SU-DHL-6 (cell line): ENCODE data around the gene PRDM1.

ENCODE experiments used
- EZH2phosphoT487 ChIP-seq: fragments of 200-600 bp; sonication (generic), shearing (Covaris generic); conservative IDR thresholded peaks from 2 replicates; pipeline ENCODE4 v1.6.1; 2018; ENCODE audit warnings: mild to moderate bottlenecking, antibody characterized with exemption, low read length, moderate library complexity, mixed read lengths
- TF ChIP-seq, protein P1 (sequence below): fragments of 200-600 bp; sonication (generic); IDR thresholded peaks from one replicate; pipeline ENCODE4 v1.5.1; 2017; ENCODE audit warnings: antibody characterized with exemption, mild to moderate bottlenecking, low read length, moderate library complexity; ENCODE audit not compliant: insufficient read depth, poor library complexity, severe bottlenecking

DNA sequence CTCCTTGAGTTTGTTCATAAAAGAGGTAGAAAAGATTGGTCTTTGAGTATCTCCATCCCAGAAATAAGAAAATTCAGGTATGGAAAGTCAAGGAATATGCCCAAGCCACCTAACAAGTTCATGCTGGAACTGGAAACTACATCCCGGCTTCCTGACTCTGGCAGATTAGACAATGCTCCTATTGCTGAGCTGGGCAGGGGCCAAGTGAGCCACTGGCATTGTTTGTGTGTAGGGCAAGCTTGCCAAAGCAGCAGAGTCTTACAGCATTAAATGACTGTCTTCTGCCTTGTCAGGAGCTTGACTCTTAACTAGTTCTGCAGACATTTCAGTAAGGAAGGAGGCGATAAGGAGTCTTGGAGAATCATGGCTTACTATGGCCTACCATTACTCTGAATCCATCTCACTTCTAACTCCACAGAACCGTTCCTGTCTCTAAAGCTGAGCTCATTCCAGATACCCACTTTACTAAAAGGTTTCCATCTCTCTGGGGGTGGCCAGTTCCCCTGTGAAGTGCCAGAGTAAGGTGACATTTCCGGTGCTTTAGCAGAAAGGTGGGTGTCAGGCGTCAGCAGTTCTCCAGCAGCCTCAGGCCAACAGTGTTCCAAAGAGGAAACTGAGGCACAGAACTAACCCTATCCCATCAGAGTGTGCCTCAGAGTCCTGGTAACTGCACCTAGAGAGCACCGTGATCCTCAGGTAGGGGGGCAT, 30.1 kb downstream of the PRDM1 start:
- no peak for TF ChIP-seq EZH2phosphoT487
- TF ChIP-seq, protein P1, sequence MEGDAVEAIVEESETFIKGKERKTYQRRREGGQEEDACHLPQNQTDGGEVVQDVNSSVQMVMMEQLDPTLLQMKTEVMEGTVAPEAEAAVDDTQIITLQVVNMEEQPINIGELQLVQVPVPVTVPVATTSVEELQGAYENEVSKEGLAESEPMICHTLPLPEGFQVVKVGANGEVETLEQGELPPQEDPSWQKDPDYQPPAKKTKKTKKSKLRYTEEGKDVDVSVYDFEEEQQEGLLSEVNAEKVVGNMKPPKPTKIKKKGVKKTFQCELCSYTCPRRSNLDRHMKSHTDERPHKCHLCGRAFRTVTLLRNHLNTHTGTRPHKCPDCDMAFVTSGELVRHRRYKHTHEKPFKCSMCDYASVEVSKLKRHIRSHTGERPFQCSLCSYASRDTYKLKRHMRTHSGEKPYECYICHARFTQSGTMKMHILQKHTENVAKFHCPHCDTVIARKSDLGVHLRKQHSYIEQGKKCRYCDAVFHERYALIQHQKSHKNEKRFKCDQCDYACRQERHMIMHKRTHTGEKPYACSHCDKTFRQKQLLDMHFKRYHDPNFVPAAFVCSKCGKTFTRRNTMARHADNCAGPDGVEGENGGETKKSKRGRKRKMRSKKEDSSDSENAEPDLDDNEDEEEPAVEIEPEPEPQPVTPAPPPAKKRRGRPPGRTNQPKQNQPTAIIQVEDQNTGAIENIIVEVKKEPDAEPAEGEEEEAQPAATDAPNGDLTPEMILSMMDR: no peak
